Trophoblast cell (in vitro differentiated cells and primary cell): ENCODE data around the gene TSPAN3.

Experiments used
- DNase-seq, 2 donors: peaks; one replicate each; pipeline ENCODE4 v3.0.0-alpha.2; 2016
- H2AFZ ChIP-seq: 2 replicates; pipeline ENCODE4 v1.6.1; 2013; ENCODE audit warnings: low read length, moderate library complexity, mild to moderate bottlenecking; ENCODE audit not compliant: insufficient read depth, poor library complexity
- H2AK5ac ChIP-seq: 2 replicates; pipeline ENCODE4 v1.6.1; 2013; ENCODE audit warnings: mild to moderate bottlenecking, low read length
- H2BK120ac ChIP-seq: 2 replicates; pipeline ENCODE4 v1.6.1; 2013; ENCODE audit warnings: low read length, mild to moderate bottlenecking, moderate library complexity; ENCODE audit not compliant: insufficient read depth, poor library complexity
- H2BK12ac ChIP-seq: 2 replicates; pipeline ENCODE4 v1.6.1; 2013; ENCODE audit warnings: mild to moderate bottlenecking, low read length, moderate library complexity
- H2BK5ac ChIP-seq: 2 replicates; pipeline ENCODE4 v1.6.1; 2013; ENCODE audit warnings: low read length, low read depth, moderate library complexity, mild to moderate bottlenecking; ENCODE audit not compliant: poor library complexity
- H3K14ac ChIP-seq: 2 replicates; pipeline ENCODE4 v1.6.1; 2013; ENCODE audit warnings: mild to moderate bottlenecking, low read length
- H3K18ac ChIP-seq: 2 replicates; pipeline ENCODE4 v1.6.1; 2013; ENCODE audit warnings: mild to moderate bottlenecking, low read length
- H3K23ac ChIP-seq: 2 replicates; pipeline ENCODE4 v1.6.1; 2013; ENCODE audit warnings: low read length
- H3K27ac ChIP-seq: 2 replicates; pipeline ENCODE4 v1.5.1; 2013; ENCODE audit warnings: low read depth, mild to moderate bottlenecking, inconsistent platforms, low read length, moderate library complexity
- H3K27me3 ChIP-seq: 2 replicates; pipeline ENCODE4 v1.6.1; 2013; ENCODE audit warnings: inconsistent platforms, mild to moderate bottlenecking, low read length, moderate library complexity; ENCODE audit not compliant: insufficient read depth
- H3K36me3 ChIP-seq, 2 experiments: 1 replicate in 1 of 2; 2 replicates in 1 of 2; pipeline ENCODE4 v1.6.1; 2013; ENCODE audit warnings: low read length in 2 of 2, mild to moderate bottlenecking in 2 of 2, moderate library complexity in 1 of 2; ENCODE audit not compliant: insufficient read depth in 2 of 2, control insufficient read depth in 1 of 2
- H3K4ac ChIP-seq: 2 replicates; pipeline ENCODE4 v1.6.1; 2013; ENCODE audit warnings: low read depth, mild to moderate bottlenecking, low read length, moderate library complexity
- H3K4me1 ChIP-seq, 2 experiments: 1 replicate in 1 of 2; 2 replicates in 1 of 2; pipeline ENCODE4 v1.6.1; 2013; ENCODE audit warnings: low read length in 2 of 2, mild to moderate bottlenecking in 2 of 2, moderate library complexity in 1 of 2; ENCODE audit not compliant: insufficient read depth in 2 of 2, control insufficient read depth in 1 of 2
- H3K4me2 ChIP-seq: 2 replicates; pipeline ENCODE4 v1.6.1; 2013; ENCODE audit warnings: inconsistent platforms, mild to moderate bottlenecking, low read length, moderate library complexity
- H3K4me3 ChIP-seq: 2 replicates; pipeline ENCODE4 v1.5.1; 2013; ENCODE audit warnings: mild to moderate bottlenecking, low read depth, low read length, inconsistent platforms
- H3K79me1 ChIP-seq: one replicate; pipeline ENCODE4 v1.6.1; 2013; ENCODE audit warnings: low read length
- H3K79me2 ChIP-seq: 2 replicates; pipeline ENCODE4 v1.6.1; 2013; ENCODE audit warnings: low read length, mild to moderate bottlenecking; ENCODE audit not compliant: control insufficient read depth, insufficient read depth, poor library complexity
- H3K9ac ChIP-seq: 2 replicates; pipeline ENCODE4 v1.6.1; 2013; ENCODE audit warnings: mild to moderate bottlenecking, low read length
- H3K9me3 ChIP-seq: 2 replicates; pipeline ENCODE4 v1.6.1; 2013; ENCODE audit warnings: low read depth, mild to moderate bottlenecking, control low read depth, inconsistent platforms, low read length; ENCODE audit not compliant: insufficient read depth
- H4K12ac ChIP-seq: 2 replicates; pipeline ENCODE4 v1.6.1; 2013; ENCODE audit warnings: low read depth, mild to moderate bottlenecking, low read length, moderate library complexity
- H4K8ac ChIP-seq: 2 replicates; pipeline ENCODE4 v1.6.1; 2013; ENCODE audit warnings: low read depth, mild to moderate bottlenecking, low read length, moderate library complexity
- H4K91ac ChIP-seq: one replicate; pipeline ENCODE4 v1.6.1; 2013; ENCODE audit warnings: low read depth, mild to moderate bottlenecking, low read length, moderate library complexity
- WGBS: extraction: QIAGEN DNeasy Blood & Tissue Kit; methylation state at CpG from one replicate; pipeline ENCODE4 v1.1.7; 2013; ENCODE audit warnings: missing lambda C conversion rate; ENCODE audit not compliant: insufficient read length, insufficient coverage; ENCODE audit errors: extremely low coverage; 5-methylcytosine and 5-hydroxymethylcytosine counted together

TSPAN3 gene

DNA sequence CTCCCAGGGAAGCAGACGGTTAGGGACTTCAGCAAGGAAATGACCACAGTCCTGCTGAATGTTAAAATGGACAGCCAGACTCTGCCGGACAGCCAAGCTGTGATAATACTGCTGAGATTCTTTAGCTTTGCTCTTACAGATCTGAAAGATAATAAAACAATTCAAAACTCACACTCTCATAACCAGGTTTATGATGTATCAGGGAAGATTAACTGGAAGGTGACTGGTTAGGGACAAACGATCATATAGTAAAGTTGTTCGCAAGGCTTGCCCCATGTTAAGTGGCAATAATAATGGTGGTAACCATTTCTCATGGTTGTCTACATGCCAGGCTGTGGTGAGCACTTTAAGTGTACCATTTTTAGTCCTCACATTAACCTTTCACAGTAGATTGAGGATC is 44.3 kb upstream of the TSPAN3 start:
- Histone ChIP-seq H2BK120ac (no peak overlapping the region), H3K79me1 (no peaks in the 10 kb centered on the region), H3K27me3 (no peaks in the 10 kb centered on the region), H2AK5ac (no peak overlapping the region), H3K4me3 (no peak overlapping the region), H3K9me3 (no peaks in the 10 kb centered on the region), H3K9ac (no peak overlapping the region), H3K27ac (no peak overlapping the region), H4K12ac (no peak overlapping the region), H3K36me3 (peaks cover 9 to 15% of the 10 kb centered on the region in 2 experiments), H3K79me2 (no peaks in the 10 kb centered on the region), H3K23ac (no peak overlapping the region), H3K4me2 (no peak overlapping the region), H2BK5ac (no peak overlapping the region), H3K18ac (no peak overlapping the region), H4K8ac (no peak overlapping the region), H2BK12ac (no peak overlapping the region), H3K4ac (no peak overlapping the region), H4K91ac (no peak overlapping the region), H3K4me1 (no peaks in the 10 kb centered on the region), H2AFZ (no peak overlapping the region), H3K14ac (no peak overlapping the region)
- DNase-seq: no peak
- WGBS: no CpG with 5 or more reads among the region's 4 CpGs

GRCh38 chr15:77112838-77113504 is 42.1 kb upstream of the TSPAN3 start:
- Histone ChIP-seq H2BK12ac (no peak overlapping the region), H2AK5ac (no peak overlapping the region), H3K4me2 (no peak overlapping the region), H3K4me3 (no peak overlapping the region), H3K79me2 (no peaks in the 10 kb centered on the region), H3K18ac (no peak overlapping the region), H3K79me1 (no peaks in the 10 kb centered on the region), H3K4me1 (no peaks in the 10 kb centered on the region), H3K36me3 (peaks cover 9 to 15% of the 10 kb centered on the region in 2 experiments), H2BK120ac (no peak overlapping the region), H3K27ac (no peak overlapping the region), H4K91ac (no peak overlapping the region), H2BK5ac (no peak overlapping the region), H4K12ac (no peak overlapping the region), H3K23ac (no peak overlapping the region), H2AFZ (no peak overlapping the region), H3K14ac (no peak overlapping the region), H3K4ac (no peak overlapping the region), H3K9me3 (no peaks in the 10 kb centered on the region), H3K9ac (no peak overlapping the region), H3K27me3 (no peaks in the 10 kb centered on the region), H4K8ac (no peak overlapping the region)
- no CpG with 5 or more reads among the region's 2 CpGs for WGBS
- DNase-seq: no peak

DNA sequence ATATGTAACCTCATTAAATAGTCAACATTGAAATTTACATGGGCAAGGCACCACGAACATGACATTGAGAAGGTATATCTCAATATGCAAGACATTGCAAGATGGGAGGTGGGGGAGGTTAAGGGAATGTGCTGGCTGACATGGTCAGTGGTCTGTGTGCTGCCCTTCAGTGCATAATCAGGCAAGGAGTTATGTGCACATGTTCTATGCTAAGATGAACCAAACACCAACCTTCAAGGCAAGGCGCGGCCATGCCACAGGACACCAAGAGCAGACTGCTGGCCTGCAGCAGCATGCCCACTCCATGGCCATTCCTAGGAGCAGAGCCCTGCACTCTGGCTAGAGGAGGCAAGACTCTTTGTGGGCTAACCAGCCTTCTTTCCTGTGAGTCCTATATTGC is 40.9 kb upstream of the TSPAN3 start:
- no CpG with 5 or more reads among the region's 3 CpGs for WGBS
- Histone ChIP-seq H4K12ac (no peak overlapping the region), H4K8ac (no peak overlapping the region), H2AK5ac (no peak overlapping the region), H2BK120ac (no peak overlapping the region), H3K23ac (no peak overlapping the region), H3K36me3 (peaks cover 9 to 15% of the 10 kb centered on the region in 2 experiments), H3K4me3 (no peak overlapping the region), H3K4ac (no peak overlapping the region), H2AFZ (no peak overlapping the region), H4K91ac (no peak overlapping the region), H3K9ac (no peak overlapping the region), H3K18ac (no peak overlapping the region), H3K27me3 (no peaks in the 10 kb centered on the region), H3K79me1 (no peaks in the 10 kb centered on the region), H3K27ac (no peak overlapping the region), H3K4me2 (no peak overlapping the region), H3K79me2 (no peaks in the 10 kb centered on the region), H3K9me3 (no peaks in the 10 kb centered on the region), H2BK5ac (no peak overlapping the region), H2BK12ac (no peak overlapping the region), H3K4me1 (no peaks in the 10 kb centered on the region), H3K14ac (no peak overlapping the region)
- DNase-seq: no peak

- Histone ChIP-seq H4K8ac (no peak overlapping the region), H3K4me2 (no peak overlapping the region), H3K23ac (no peak overlapping the region), H3K79me2 (no peaks in the 10 kb centered on the region), H3K27me3 (no peaks in the 10 kb centered on the region), H3K9ac (no peak overlapping the region), H2AFZ (no peak overlapping the region), H4K91ac (no peak overlapping the region), H3K4ac (no peak overlapping the region), H3K79me1 (no peaks in the 10 kb centered on the region), H3K27ac (no peak overlapping the region), H2BK12ac (no peak overlapping the region), H2AK5ac (no peak overlapping the region), H3K9me3 (no peaks in the 10 kb centered on the region), H3K36me3 (peaks cover 0 to 3% of the 10 kb centered on the region in 2 experiments), H3K14ac (no peak overlapping the region), H3K4me1 (peaks cover 0 to 3% of the 10 kb centered on the region in 2 experiments), H2BK5ac (no peak overlapping the region), H3K4me3 (no peak overlapping the region), H3K18ac (no peak overlapping the region), H4K12ac (no peak overlapping the region), H2BK120ac (no peak overlapping the region)
- WGBS: no CpG with 5 or more reads among the region's 9 CpGs
- DNase-seq: peak; percentile 14 to 54
Observed at GRCh38 chr15:77107531-77108355, 36.8 kb upstream of the TSPAN3 start.
